Nephron progenitor cell (in vitro differentiated cells): ENCODE measurements around the gene STMP1.
A peak's percentile ranks its signal among the peaks of the same experiment; 100 is the strongest.

Experiments
- DNase-seq: peaks from one replicate; pipeline ENCODE4 v3.0.0; 2021
- H3K27ac Mint-ChIP-seq: 2 replicates; pipeline ENCODE4 v1.8.0; 2021; ENCODE audit warnings: mild to moderate bottlenecking, moderate library complexity, mixed read lengths
- H3K27me3 Mint-ChIP-seq: 2 replicates; pipeline ENCODE4 v1.8.0; 2021; ENCODE audit warnings: mild to moderate bottlenecking, low read depth, mixed read lengths; ENCODE audit not compliant: poor library complexity
- H3K36me3 Mint-ChIP-seq: 2 replicates; pipeline ENCODE4 v1.8.0; 2021; ENCODE audit warnings: low read depth, mixed read lengths
- H3K4me1 Mint-ChIP-seq: 2 replicates; pipeline ENCODE4 v1.8.0; 2021; ENCODE audit warnings: mixed read lengths
- H3K4me3 Mint-ChIP-seq: 2 replicates; pipeline ENCODE4 v1.8.0; 2021; ENCODE audit warnings: mild to moderate bottlenecking, moderate library complexity, mixed read lengths
- H3K9me3 Mint-ChIP-seq: 2 replicates; pipeline ENCODE4 v1.8.0; 2021; ENCODE audit warnings: mild to moderate bottlenecking, moderate library complexity, mixed read lengths
- CTCF ChIP-seq: fragments of 200-600 bp; sonication (generic); IDR thresholded peaks from 2 replicates; pipeline ENCODE4 v1.5.0; 2021; ENCODE audit warnings: antibody characterized with exemption

The STMP1 gene

GRCh38 chr7:135710417-135711138 is 48.3 kb downstream of the STMP1 start:
- peak; percentile 31 for DNase-seq
- H3K4me3 Mint-ChIP-seq, result no peak overlapping the region
- peaks cover 3% of the 10 kb centered on the region for H3K9me3 Mint-ChIP-seq
- no peaks in the 10 kb centered on the region for H3K27me3 Mint-ChIP-seq
- no peak overlapping the region for H3K27ac Mint-ChIP-seq
- H3K4me1 Mint-ChIP-seq, result peaks cover 19% of the 10 kb centered on the region
- TF ChIP-seq CTCF, result peak; percentile 67
- H3K36me3 Mint-ChIP-seq, result peaks cover 6% of the 10 kb centered on the region

GRCh38 chr7:135711139-135711469 is 48.8 kb downstream of the STMP1 start:
- no peak overlapping the region for H3K27ac Mint-ChIP-seq
- H3K4me1 Mint-ChIP-seq, result peaks cover 19% of the 10 kb centered on the region
- peaks cover 3% of the 10 kb centered on the region for H3K9me3 Mint-ChIP-seq
- no peak for DNase-seq
- H3K4me3 Mint-ChIP-seq, result no peak overlapping the region
- no peak for TF ChIP-seq CTCF
- peaks cover 6% of the 10 kb centered on the region for H3K36me3 Mint-ChIP-seq
- no peaks in the 10 kb centered on the region for H3K27me3 Mint-ChIP-seq

- no peaks in the 10 kb centered on the region for H3K27me3 Mint-ChIP-seq
- no peak for DNase-seq
- H3K36me3 Mint-ChIP-seq, result peaks cover 6% of the 10 kb centered on the region
- H3K4me1 Mint-ChIP-seq, result peaks cover 19% of the 10 kb centered on the region
- no peak for TF ChIP-seq CTCF
- H3K4me3 Mint-ChIP-seq, result no peak overlapping the region
- peaks cover 3% of the 10 kb centered on the region for H3K9me3 Mint-ChIP-seq
- H3K27ac Mint-ChIP-seq, result no peak overlapping the region
These were observed 50.0 kb downstream of the STMP1 start for GRCh38 chr7:135712182-135712782.

- DNase-seq, result no peak
- Mint-ChIP-seq H3K27ac (no peak overlapping the region), H3K36me3 (peaks cover 6% of the 10 kb centered on the region), H3K4me3 (no peak overlapping the region), H3K4me1 (peaks cover 19% of the 10 kb centered on the region), H3K9me3 (peaks cover 3% of the 10 kb centered on the region), H3K27me3 (no peaks in the 10 kb centered on the region)
- TF ChIP-seq CTCF, result no peak
These were observed 50.5 kb downstream of the STMP1 start for GRCh38 chr7:135712796-135713195.

- Mint-ChIP-seq H3K4me3 (no peak overlapping the region), H3K36me3 (peaks cover 6% of the 10 kb centered on the region)
- DNase-seq, result no peak
These were observed 51.6 kb downstream of the STMP1 start for GRCh38 chr7:135713836-135714470.

More at GRCh38 chr7:135713836-135714470, 51.6 kb downstream of the STMP1 start:
- H3K27ac Mint-ChIP-seq, result no peak overlapping the region
- TF ChIP-seq CTCF, result no peak
- H3K9me3 Mint-ChIP-seq, result peaks cover 3% of the 10 kb centered on the region
- H3K27me3 Mint-ChIP-seq, result no peaks in the 10 kb centered on the region
- H3K4me1 Mint-ChIP-seq, result peaks cover 21% of the 10 kb centered on the region
